Epithelial cell of esophagus (primary cell): ENCODE results near the gene GRM7.

ENCODE experiments used
- DNase-seq: peaks from one replicate; pipeline ENCODE4 v3.0.0; 2010; ENCODE audit warnings: low read depth
- H3K4me3 ChIP-seq: 2 replicates; pipeline ENCODE4 v1.5.1; 2011; ENCODE audit warnings: mild to moderate bottlenecking, low read length, control low read depth
- TF ChIP-seq, protein P1 (sequence below): IDR thresholded peaks from 2 replicates; pipeline ENCODE4 v1.5.1; 2011; ENCODE audit warnings: low read depth, mild to moderate bottlenecking, low read length, control low read depth, inconsistent platforms; ENCODE audit not compliant: insufficient read depth; ENCODE audit errors: missing control alignments

The GRM7 gene

DNA sequence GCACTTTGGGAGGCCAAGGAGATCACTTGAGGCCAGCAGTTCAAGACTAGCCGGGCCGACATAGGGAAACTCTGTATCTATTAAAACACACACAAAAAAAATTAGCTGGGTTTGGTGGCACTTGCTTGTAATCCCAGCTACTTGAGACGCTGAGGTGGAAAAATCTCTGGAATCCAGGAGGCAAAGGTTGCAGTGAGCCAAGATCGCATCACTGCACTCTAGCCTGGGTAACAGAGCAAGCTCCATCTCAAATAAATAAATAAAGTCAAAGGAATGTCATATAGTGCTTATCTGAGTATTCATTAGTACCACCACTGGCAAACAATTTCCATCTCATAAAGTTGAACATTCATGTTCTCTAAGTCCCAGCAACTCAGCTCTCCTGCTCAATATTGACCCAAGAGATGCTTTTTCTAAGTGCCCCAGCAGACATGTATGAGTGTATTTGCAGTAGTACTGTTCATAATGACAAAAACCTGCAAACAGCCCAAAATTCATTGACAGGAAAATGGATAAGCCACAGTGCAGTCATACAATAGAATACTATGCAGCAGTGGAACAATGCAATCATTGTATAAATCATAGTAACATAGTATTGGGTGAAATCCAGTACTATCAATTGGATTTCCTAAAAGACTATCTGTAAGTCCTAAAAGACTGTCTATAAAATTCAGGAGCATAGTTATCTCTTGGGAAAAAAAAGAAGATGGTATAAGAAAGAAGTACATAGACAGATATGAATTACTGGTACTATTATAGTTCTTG, 889.2 kb downstream of the GRM7 start:
- TF ChIP-seq, protein P1, sequence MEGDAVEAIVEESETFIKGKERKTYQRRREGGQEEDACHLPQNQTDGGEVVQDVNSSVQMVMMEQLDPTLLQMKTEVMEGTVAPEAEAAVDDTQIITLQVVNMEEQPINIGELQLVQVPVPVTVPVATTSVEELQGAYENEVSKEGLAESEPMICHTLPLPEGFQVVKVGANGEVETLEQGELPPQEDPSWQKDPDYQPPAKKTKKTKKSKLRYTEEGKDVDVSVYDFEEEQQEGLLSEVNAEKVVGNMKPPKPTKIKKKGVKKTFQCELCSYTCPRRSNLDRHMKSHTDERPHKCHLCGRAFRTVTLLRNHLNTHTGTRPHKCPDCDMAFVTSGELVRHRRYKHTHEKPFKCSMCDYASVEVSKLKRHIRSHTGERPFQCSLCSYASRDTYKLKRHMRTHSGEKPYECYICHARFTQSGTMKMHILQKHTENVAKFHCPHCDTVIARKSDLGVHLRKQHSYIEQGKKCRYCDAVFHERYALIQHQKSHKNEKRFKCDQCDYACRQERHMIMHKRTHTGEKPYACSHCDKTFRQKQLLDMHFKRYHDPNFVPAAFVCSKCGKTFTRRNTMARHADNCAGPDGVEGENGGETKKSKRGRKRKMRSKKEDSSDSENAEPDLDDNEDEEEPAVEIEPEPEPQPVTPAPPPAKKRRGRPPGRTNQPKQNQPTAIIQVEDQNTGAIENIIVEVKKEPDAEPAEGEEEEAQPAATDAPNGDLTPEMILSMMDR: no peak
- DNase-seq: no peak
- no peak overlapping the region for H3K4me3 ChIP-seq

DNA sequence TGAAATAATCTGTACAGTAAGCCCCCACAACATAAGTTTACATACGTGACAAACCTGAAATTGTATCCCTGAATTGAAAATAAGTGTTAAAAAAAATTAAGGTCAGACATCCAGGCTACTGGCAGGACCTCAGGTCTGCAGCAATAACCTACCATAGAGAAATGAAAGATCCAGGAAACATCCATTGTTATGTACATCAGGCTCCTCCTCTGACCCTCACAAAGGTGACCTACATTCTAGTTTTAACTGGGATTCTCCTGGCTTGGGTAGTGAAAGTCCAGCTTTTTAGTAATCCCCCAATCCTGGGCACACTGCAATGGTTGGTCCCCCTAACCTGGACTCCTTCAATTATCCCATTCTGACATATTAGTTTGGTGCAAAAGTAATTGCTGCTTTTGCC, 891.1 kb downstream of the GRM7 start:
- TF ChIP-seq, protein P1: no peak
- no peak for DNase-seq
- H3K4me3 ChIP-seq: no peak overlapping the region

DNA sequence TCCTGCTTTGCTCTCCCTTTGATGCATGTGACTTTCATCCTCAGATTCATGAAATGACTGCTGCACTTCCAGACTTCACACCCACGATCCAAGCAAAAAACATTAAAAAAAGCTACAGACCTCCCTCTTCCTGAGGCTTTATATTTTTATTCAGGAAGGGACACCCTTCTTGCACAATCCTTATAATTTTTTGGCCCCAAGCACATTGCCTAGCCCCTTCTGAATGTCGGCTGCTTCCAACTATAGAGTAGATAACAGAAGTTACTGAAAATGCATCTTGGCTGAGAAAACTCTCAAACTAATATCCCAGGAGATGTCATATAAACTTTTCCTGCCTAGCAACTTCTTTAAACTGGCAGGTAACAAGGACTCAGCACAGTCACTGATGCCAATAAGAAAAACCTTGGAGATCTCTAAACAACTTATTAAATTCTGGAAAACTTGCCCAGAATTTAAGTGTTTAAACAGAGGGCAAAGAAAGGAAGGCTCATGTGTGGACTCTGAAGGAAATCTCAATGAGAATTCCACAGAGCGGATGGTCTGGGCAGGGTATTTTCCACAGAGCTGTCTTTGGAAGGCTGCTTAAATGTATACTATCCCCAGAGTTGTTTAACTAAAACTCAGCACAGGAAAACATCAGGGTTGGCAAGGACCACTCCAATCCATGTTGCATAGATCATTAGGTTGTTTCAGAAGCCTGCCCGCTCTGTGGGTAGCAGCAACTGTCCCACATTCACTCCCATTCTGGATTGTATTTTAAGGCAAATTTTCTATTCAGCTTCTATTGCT, 893.9 kb downstream of the GRM7 start:
- TF ChIP-seq, protein P1: no peak
- no peak overlapping the region for H3K4me3 ChIP-seq
- no peak for DNase-seq

- TF ChIP-seq, protein P1: no peak
- no peak for DNase-seq
- H3K4me3 ChIP-seq: no peak overlapping the region
Measured at GRCh38 chr3:7759630-7760029, 898.7 kb downstream of the GRM7 start.

- H3K4me3 ChIP-seq: no peak overlapping the region
- DNase-seq: peak; percentile 1
- TF ChIP-seq, protein P1: no peak
Measured at GRCh38 chr3:7760718-7761117, 899.8 kb downstream of the GRM7 start.

DNA sequence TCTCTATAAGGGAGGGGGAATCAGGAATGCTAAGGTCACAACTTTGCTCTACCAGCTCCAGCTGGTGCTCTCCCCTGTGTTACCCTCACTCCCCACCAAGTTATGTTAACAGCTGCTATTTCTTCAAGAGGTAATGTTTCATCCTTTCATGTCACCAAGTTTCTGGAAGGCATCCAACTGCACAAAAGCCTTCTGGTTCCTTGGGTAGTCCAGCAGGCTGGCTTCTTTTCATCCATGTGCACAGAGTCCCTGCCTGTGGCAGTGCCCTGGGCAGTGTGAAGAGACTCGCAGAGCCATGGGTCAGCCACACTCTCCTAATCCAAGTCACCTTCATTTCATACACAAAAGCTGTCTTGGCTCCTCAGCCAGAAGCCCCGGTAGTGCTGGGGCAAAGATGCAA, 903.2 kb downstream of the GRM7 start:
- H3K4me3 ChIP-seq: no peak overlapping the region
- TF ChIP-seq, protein P1: no peak
- no peak for DNase-seq
